ENCODE results near the gene FOXL3.

DNA sequence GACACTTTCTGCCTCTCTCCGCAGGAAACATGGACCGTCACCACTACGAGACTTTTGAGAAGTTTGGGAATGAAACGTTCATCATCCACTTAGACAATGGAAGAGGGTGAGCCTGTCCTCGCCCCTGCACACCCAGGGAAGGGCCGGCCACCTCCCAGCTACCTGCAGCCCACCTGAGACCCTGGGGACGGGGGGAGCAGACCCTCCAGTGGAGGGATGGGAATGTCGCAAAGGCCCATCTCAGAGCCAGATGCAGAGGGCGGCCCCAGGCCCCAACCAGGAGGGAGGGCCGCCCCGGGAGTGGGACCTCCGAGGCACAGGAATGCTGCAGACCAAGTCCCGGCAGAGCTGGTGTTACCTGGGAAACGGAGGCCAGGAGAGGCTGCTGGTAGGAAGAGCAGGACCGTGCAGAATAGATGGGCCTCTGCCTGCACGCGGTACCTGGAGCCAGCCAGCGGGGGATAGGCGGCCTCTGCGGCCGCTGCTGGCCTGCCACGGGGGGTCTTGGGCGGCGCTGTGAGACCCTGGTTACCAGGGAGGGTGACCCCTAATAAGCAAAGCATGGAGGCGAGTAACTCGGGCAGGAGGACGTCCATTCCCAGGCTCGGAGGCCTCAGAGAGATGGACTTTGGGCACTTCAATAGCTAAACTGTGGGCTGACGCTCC is 32.9 kb upstream of the FOXL3 start:
- TF ChIP-seq TAF1 (IDR thresholded peaks at IDR 0.05; ENCODE audit: borderline replicate concordance, low read depth, low read length): no peak
- TF ChIP-seq TEAD4 (IDR thresholded peaks at IDR 0.05; ENCODE audit: borderline replicate concordance, insufficient read depth): no peak
- TF ChIP-seq, protein P1, sequence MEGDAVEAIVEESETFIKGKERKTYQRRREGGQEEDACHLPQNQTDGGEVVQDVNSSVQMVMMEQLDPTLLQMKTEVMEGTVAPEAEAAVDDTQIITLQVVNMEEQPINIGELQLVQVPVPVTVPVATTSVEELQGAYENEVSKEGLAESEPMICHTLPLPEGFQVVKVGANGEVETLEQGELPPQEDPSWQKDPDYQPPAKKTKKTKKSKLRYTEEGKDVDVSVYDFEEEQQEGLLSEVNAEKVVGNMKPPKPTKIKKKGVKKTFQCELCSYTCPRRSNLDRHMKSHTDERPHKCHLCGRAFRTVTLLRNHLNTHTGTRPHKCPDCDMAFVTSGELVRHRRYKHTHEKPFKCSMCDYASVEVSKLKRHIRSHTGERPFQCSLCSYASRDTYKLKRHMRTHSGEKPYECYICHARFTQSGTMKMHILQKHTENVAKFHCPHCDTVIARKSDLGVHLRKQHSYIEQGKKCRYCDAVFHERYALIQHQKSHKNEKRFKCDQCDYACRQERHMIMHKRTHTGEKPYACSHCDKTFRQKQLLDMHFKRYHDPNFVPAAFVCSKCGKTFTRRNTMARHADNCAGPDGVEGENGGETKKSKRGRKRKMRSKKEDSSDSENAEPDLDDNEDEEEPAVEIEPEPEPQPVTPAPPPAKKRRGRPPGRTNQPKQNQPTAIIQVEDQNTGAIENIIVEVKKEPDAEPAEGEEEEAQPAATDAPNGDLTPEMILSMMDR (IDR thresholded peaks at IDR 0.05): no peak
- no peak for TF ChIP-seq FOSL2 (IDR thresholded peaks at IDR 0.05; ENCODE audit: borderline replicate concordance, low read depth)
